Stimulated activated naive CD8-positive, alpha-beta T cell treated with anti-CD3 and anti-CD28 coated beads, Interleukin-15, amount 100 ng/mL, for 72 hours (primary cell): ENCODE data around the gene EID2B.

Experiments used
- ATAC-seq: fragments of 150-1000 bp; cut with Tn5 transposase; 2 replicates; pipeline ENCODE4 v1.10.0; 2021; ENCODE audit warnings: mild to moderate bottlenecking, moderate library complexity
- DNase-seq, 2 donors: peaks; one replicate each; pipeline ENCODE4 v3.0.0; 2021 to 2022
- H3K27ac Mint-ChIP-seq, 2 donors: one replicate each; pipeline ENCODE4 v1.8.0; 2022; ENCODE audit warnings: mild to moderate bottlenecking in 2 of 2, mixed read lengths in 2 of 2, moderate library complexity in 2 of 2
- H3K27me3 Mint-ChIP-seq: one replicate; pipeline ENCODE4 v1.8.0; 2022; ENCODE audit warnings: mixed read lengths
- H3K4me1 Mint-ChIP-seq: one replicate; pipeline ENCODE4 v1.8.0; 2022; ENCODE audit warnings: mild to moderate bottlenecking, mixed read lengths
- H3K4me3 Mint-ChIP-seq, 2 donors: one replicate each; pipeline ENCODE4 v1.8.0; 2022; ENCODE audit warnings: mild to moderate bottlenecking in 2 of 2, mixed read lengths in 2 of 2, moderate library complexity in 1 of 2
- H3K9me3 Mint-ChIP-seq, 2 donors: one replicate each; pipeline ENCODE4 v1.8.0; 2022; ENCODE audit warnings: mixed read lengths in 2 of 2

The EID2B gene

DNA sequence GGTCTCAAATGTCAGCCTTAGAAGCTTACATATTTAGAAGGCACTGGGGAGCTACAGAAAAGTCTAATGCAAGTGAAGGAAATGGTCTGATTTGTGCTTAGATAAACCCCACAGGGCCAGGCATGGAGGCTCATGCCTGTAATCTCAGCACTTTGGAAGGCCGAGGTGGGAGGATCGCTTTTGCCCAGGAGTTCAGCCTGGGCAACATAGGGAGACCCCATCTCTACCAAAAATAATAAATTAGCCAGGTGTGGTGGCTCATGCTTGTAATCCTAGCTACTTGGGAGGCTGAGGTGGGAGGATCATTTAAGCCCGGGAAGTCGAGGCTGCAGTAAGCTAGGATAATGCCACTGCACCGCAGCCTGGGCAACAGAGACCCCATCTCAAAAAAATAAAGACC lies 36.6 kb downstream of the EID2B start:
- no peak for DNase-seq
- Mint-ChIP-seq H3K9me3 (no peaks in the 10 kb centered on the region), H3K4me3 (no peak overlapping the region), H3K4me1 (peaks cover 25% of the 10 kb centered on the region), H3K27ac (no peak overlapping the region), H3K27me3 (peaks cover 55% of the 10 kb centered on the region)
- no peak for ATAC-seq

DNA sequence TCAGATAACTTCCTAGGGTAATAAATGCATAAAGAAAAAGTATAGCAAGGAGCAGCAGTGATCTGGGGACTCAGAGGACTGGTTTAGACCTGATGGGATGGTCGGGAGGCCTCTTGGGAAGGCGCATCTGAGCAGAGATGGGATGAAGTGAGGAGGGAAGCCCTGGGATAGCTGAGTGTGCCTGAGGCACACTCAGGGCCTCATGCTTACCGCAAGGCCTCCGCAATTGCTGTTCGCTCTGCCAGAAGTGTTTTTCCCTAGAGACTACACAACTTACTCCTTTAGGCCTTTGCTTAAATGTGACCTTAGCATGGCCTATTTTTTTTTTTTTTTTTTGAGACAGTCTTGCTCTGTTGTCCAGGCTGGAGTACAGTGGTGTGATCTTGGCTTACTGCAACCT lies 38.0 kb downstream of the EID2B start:
- Mint-ChIP-seq H3K27me3 (peaks cover 41% of the 10 kb centered on the region), H3K9me3 (no peaks in the 10 kb centered on the region), H3K4me1 (peaks cover 21% of the 10 kb centered on the region), H3K27ac (no peak overlapping the region), H3K4me3 (no peak overlapping the region)
- no peak for ATAC-seq
- DNase-seq = no peak

DNA sequence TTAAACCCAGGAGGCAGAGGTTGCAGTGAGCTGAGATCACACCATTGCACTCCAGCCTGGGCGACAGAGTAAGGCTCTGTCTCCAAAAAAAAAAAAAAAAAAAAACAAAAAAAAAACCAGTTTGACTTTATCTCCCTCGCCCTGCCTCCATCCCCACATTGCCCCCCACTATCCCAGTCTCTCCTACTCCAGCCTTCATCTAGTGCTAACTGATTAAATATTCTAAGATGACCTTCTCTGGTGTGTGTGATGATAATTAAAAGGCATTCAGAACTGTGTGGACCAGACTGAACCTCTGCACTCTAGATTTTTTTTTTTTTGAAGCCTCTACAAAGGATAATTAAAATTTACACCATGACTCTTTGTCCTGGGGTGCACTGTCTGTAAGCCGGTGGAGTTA lies 39.9 kb downstream of the EID2B start:
- no peak for DNase-seq
- Mint-ChIP-seq H3K4me3 (no peak overlapping the region), H3K9me3 (no peaks in the 10 kb centered on the region), H3K27me3 (peaks cover 22% of the 10 kb centered on the region), H3K4me1 (peaks cover 3% of the 10 kb centered on the region), H3K27ac (no peak overlapping the region)
- ATAC-seq = no peak

DNA sequence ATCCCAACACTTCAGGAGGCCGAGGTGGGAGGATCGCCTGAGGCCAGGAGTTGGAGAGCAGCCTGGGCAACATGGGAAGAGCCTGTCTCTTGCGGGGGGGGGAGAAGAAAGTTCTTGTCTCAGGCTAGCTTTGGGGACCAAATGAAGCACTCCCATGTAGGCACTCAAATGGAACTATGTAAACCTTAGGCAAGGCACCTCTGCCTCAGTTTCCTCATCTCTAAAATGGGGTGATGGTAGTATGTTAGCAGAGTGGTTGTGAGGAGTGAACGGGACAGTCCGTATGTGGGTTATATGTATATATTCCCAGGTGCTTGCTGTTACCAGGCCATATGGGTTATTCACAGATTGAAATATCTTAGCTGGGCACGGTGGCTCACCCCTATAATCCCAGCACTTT lies 40.4 kb downstream of the EID2B start:
- DNase-seq (no peak), ATAC-seq (no peak)
- H3K27me3 Mint-ChIP-seq = peaks cover 16% of the 10 kb centered on the region
- no peaks in the 10 kb centered on the region for H3K9me3 Mint-ChIP-seq
- H3K4me3 Mint-ChIP-seq = no peak overlapping the region
- no peaks in the 10 kb centered on the region for H3K4me1 Mint-ChIP-seq
- no peak overlapping the region for H3K27ac Mint-ChIP-seq

DNA sequence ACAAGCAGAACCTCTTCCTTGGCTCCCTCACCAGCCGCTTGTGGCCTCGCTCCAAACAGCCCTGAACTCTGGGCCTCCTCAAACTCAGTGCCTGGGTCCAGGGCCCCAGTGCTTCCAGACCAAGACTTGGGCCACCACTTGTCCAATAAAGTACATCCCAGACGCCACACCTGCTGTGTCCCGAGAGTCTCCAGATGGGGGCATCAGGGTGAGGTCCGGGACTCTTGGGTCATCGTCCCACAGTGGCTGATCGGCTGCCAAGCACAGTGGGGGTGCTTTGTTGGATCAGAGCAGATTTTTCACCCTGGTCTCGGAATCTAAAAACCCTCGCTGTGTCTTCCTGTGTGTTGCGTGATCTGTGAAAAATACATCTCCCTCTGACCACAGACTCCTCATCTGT lies 42.9 kb downstream of the EID2B start:
- Mint-ChIP-seq H3K9me3 (no peaks in the 10 kb centered on the region), H3K27me3 (no peaks in the 10 kb centered on the region), H3K4me3 (no peak overlapping the region), H3K4me1 (no peaks in the 10 kb centered on the region), H3K27ac (no peak overlapping the region)
- DNase-seq (no peak), ATAC-seq (no peak)

DNA sequence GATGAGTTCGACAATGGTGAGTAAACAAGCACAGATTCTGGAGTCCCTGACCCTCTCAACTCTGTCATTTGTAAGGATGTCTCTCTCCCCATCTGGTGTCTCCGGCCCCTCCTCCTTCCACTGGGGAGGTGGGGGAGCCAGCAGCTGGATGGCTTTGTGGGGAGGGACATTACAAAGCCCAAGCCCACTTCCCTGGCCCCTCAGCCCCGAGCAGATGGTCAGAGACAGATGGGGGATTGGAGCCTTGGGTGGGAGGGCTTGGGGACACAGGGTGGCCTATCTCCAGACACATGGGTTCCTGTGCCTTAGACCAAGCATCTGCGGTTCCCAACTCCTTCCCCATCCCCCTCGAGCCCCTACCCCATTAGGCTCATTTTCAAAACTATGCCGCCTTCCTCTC lies 49.5 kb downstream of the EID2B start:
- Mint-ChIP-seq H3K4me1 (peaks cover 39% of the 10 kb centered on the region), H3K4me3 (peak overlapping the region in 1 of 2 donors; percentile 36), H3K27me3 (no peaks in the 10 kb centered on the region), H3K9me3 (no peaks in the 10 kb centered on the region), H3K27ac (no peak overlapping the region)
- ATAC-seq (no peak), DNase-seq (no peak)

DNA sequence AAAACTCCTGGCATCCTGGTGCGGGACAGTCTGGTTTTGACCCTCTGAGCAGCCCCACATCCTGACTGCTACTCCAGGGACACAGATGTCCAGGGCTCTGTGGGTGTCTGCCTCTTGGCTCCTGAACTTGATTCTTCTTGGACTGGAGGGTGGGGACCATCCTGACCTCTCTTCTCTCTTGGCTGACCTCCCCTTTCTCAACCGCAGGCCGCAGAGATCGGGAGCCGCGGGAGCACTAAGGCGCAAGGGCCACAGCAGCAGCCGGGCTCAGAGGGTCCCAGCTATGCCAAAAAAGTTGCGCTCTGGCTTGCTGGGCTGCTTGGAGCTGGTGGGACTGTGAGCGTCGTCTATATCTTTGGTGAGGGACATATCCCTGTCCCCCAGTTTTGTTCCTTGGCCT lies 51.0 kb downstream of the EID2B start:
- Mint-ChIP-seq H3K4me1 (peaks cover 39% of the 10 kb centered on the region), H3K27ac (peak overlapping the region; percentile 99), H3K4me3 (peak overlapping the region; percentile 87 to 89), H3K9me3 (no peaks in the 10 kb centered on the region), H3K27me3 (no peaks in the 10 kb centered on the region)
- ATAC-seq = no peak
- no peak for DNase-seq

DNA sequence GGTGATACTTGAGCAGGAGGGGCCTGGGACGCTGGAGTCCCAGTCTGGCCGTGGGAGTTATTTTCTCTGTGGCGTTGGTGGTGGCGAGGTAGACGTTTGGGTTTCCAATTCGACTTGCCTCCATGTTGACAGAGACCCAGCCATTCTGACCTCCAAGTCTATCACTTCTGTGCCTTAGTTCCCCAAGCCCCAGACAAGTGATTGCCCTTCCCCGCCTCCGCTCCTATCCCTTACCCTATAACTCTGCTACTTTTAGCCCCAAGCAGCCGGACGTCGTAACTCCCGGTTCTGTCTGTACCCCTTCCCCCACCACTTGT lies 51.5 kb downstream of the EID2B start:
- peaks cover 39% of the 10 kb centered on the region for H3K4me1 Mint-ChIP-seq
- H3K4me3 Mint-ChIP-seq = peak overlapping the region; percentile 87 to 89
- no peaks in the 10 kb centered on the region for H3K27me3 Mint-ChIP-seq
- peak overlapping the region; percentile 99 for H3K27ac Mint-ChIP-seq
- no peak for ATAC-seq
- DNase-seq = no peak
- H3K9me3 Mint-ChIP-seq = no peaks in the 10 kb centered on the region
